ENCODE data around the gene MAB21L3.

The MAB21L3 gene

GRCh38 chr1:116115476-116116439 is 4.6 kb downstream of the MAB21L3 start:
- no peak for TF ChIP-seq JUND (IDR thresholded peaks at IDR 0.05; ENCODE audit: low read depth)
- in situ Hi-C loops (cut with HindIII; ENCODE audit: low pct_unique_long_range_greater_than_20kb, low sequenced_read_pairs) = no loop called here
- DNase-seq (ENCODE audit: low read depth in 1 of 2, low spot score in 1 of 2) = no peak

GRCh38 chr1:116118471-116118870 is 7.3 kb downstream of the MAB21L3 start:
- TF ChIP-seq JUND (IDR thresholded peaks at IDR 0.05; ENCODE audit: low read depth) = no peak
- no peak for DNase-seq (ENCODE audit: low read depth in 1 of 2, low spot score in 1 of 2)
- in situ Hi-C loops (cut with HindIII; ENCODE audit: low pct_unique_long_range_greater_than_20kb, low sequenced_read_pairs) = no loop called here

GRCh38 chr1:116119876-116120275 is 8.7 kb downstream of the MAB21L3 start:
- in situ Hi-C loops (cut with HindIII; ENCODE audit: low pct_unique_long_range_greater_than_20kb, low sequenced_read_pairs) = no loop called here
- DNase-seq (ENCODE audit: low read depth in 1 of 2, low spot score in 1 of 2) = no peak
- TF ChIP-seq JUND (IDR thresholded peaks at IDR 0.05; ENCODE audit: low read depth) = no peak

GRCh38 chr1:116122955-116123757 is 12.0 kb downstream of the MAB21L3 start:
- no peak for DNase-seq (ENCODE audit: low read depth in 1 of 2, low spot score in 1 of 2)
- in situ Hi-C loops (cut with HindIII; ENCODE audit: low pct_unique_long_range_greater_than_20kb, low sequenced_read_pairs) = no loop called here
- TF ChIP-seq JUND (IDR thresholded peaks at IDR 0.05; ENCODE audit: low read depth) = no peak

GRCh38 chr1:116123837-116124533 is 12.8 kb downstream of the MAB21L3 start:
- TF ChIP-seq JUND (IDR thresholded peaks at IDR 0.05; ENCODE audit: low read depth) = no peak
- no peak for DNase-seq (ENCODE audit: low read depth in 1 of 2, low spot score in 1 of 2)
- in situ Hi-C loops (cut with HindIII; ENCODE audit: low pct_unique_long_range_greater_than_20kb, low sequenced_read_pairs) = no loop called here

- no peak for TF ChIP-seq JUND (IDR thresholded peaks at IDR 0.05; ENCODE audit: low read depth)
- in situ Hi-C loops (cut with HindIII; ENCODE audit: low pct_unique_long_range_greater_than_20kb, low sequenced_read_pairs) = no loop called here
- no peak for DNase-seq (ENCODE audit: low read depth in 1 of 2, low spot score in 1 of 2)
Observed at GRCh38 chr1:116125758-116126157, 14.6 kb downstream of the MAB21L3 start.

GRCh38 chr1:116126281-116126680 is 15.1 kb downstream of the MAB21L3 start:
- TF ChIP-seq JUND (IDR thresholded peaks at IDR 0.05; ENCODE audit: low read depth) = no peak
- no peak for DNase-seq (ENCODE audit: low read depth in 1 of 2, low spot score in 1 of 2)
- in situ Hi-C loops (cut with HindIII; ENCODE audit: low pct_unique_long_range_greater_than_20kb, low sequenced_read_pairs) = no loop called here

GRCh38 chr1:116127123-116127847 is 16.1 kb downstream of the MAB21L3 start:
- in situ Hi-C loops (cut with HindIII; ENCODE audit: low pct_unique_long_range_greater_than_20kb, low sequenced_read_pairs) = no loop called here
- TF ChIP-seq JUND (IDR thresholded peaks at IDR 0.05; ENCODE audit: low read depth) = no peak

GRCh38 chr1:116127848-116128540 is 16.8 kb downstream of the MAB21L3 start:
- in situ Hi-C loops (cut with HindIII; ENCODE audit: low pct_unique_long_range_greater_than_20kb, low sequenced_read_pairs) = no loop called here
- TF ChIP-seq JUND (IDR thresholded peaks at IDR 0.05; ENCODE audit: low read depth) = no peak
- DNase-seq (ENCODE audit: low read depth in 1 of 2, low spot score in 1 of 2) = no peak

More at GRCh38 chr1:116127123-116127847, 16.1 kb downstream of the MAB21L3 start:
- no peak for DNase-seq (ENCODE audit: low read depth in 1 of 2, low spot score in 1 of 2)

- in situ Hi-C loops (cut with HindIII; ENCODE audit: low pct_unique_long_range_greater_than_20kb, low sequenced_read_pairs) = no loop called here
- DNase-seq (ENCODE audit: low read depth in 1 of 2, low spot score in 1 of 2) = no peak
- TF ChIP-seq JUND (IDR thresholded peaks at IDR 0.05; ENCODE audit: low read depth) = no peak
Observed at GRCh38 chr1:116128664-116129063, 17.5 kb downstream of the MAB21L3 start.

GRCh38 chr1:116129537-116129936 is 18.3 kb downstream of the MAB21L3 start:
- TF ChIP-seq JUND (IDR thresholded peaks at IDR 0.05; ENCODE audit: low read depth) = no peak
- in situ Hi-C loops (cut with HindIII; ENCODE audit: low pct_unique_long_range_greater_than_20kb, low sequenced_read_pairs) = no loop called here
- DNase-seq (ENCODE audit: low read depth in 1 of 2, low spot score in 1 of 2) = no peak

Measured in T47D (cell line).